HG03139 (cell line): ENCODE measurements around the gene CDH23.

Experiments
- ATAC-seq: cut with Tn5 transposase; IDR thresholded peaks from one replicate; pipeline ENCODE4 v1.9.1; 2021; ENCODE audit not compliant: unreplicated experiment

Gene CDH23

GRCh38 chr10:71761541-71762113, 364.9 kb downstream of the CDH23 start:
- ATAC-seq, result no peak

GRCh38 chr10:71762324-71762723, 365.6 kb downstream of the CDH23 start:
- ATAC-seq, result no peak

GRCh38 chr10:71763352-71764127, 366.8 kb downstream of the CDH23 start:
- ATAC-seq, result no peak

GRCh38 chr10:71765176-71765904, 368.6 kb downstream of the CDH23 start:
- no peak for ATAC-seq

GRCh38 chr10:71765906-71766716, 369.4 kb downstream of the CDH23 start:
- no peak for ATAC-seq

- ATAC-seq, result no peak
Observed at GRCh38 chr10:71766717-71767419, 370.1 kb downstream of the CDH23 start.

GRCh38 chr10:71767420-71768035, 370.8 kb downstream of the CDH23 start:
- no peak for ATAC-seq

GRCh38 chr10:71769279-71769823, 372.6 kb downstream of the CDH23 start:
- no peak for ATAC-seq

GRCh38 chr10:71770255-71770654, 373.5 kb downstream of the CDH23 start:
- no peak for ATAC-seq

GRCh38 chr10:71770789-71771188, 374.1 kb downstream of the CDH23 start:
- ATAC-seq, result no peak

- ATAC-seq, result no peak
Observed at GRCh38 chr10:71771204-71771603, 374.5 kb downstream of the CDH23 start.

GRCh38 chr10:71771821-71772617, 375.3 kb downstream of the CDH23 start:
- ATAC-seq, result no peak

GRCh38 chr10:71772832-71773220, 376.1 kb downstream of the CDH23 start:
- ATAC-seq, result no peak

GRCh38 chr10:71773221-71773971, 376.7 kb downstream of the CDH23 start, which contains the start of gene VSIR:
TSS of gene VSIR (minus strand) at chr10:71773520. CDS start at chr10:71773439, 81 bp downstream.
- ATAC-seq, result peak; percentile 45

- no peak for ATAC-seq
Observed at GRCh38 chr10:71774916-71775702, 378.4 kb downstream of the CDH23 start.

GRCh38 chr10:71776481-71776925, 379.8 kb downstream of the CDH23 start:
- no peak for ATAC-seq

- ATAC-seq, result no peak
Observed at GRCh38 chr10:71777213-71777985, 380.7 kb downstream of the CDH23 start.
